ENCODE data around the gene RBBP7.

RBBP7 gene

DNA sequence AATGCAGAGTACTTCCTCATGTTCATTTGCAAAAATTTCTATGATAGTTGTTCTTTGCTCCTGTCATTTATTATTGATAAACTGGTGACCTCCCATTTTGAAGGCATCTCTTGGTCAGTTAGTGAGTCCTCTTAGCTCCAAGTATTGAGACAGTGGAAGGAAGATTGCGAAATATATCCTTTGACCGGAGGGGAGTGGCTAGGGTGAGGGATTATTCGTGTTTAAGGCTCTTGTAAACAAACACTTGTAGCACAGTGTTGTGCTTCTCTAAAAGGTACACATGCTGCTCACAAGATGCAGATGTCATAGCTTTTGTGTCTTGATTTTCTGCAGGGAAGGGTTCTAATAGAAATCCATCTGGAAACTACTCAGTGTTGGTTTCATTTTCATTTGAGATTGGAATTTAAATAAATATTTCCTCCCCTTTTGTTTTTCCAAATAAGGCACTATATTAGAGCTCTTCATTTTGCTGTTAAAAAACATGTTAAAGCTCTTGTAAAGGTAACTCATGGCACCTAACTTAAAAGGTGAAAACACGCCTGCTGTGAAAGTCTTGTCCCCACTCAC, 62.1 kb downstream of the RBBP7 start:
- TF ChIP-seq FOXP2 (optimal IDR thresholded peaks at IDR 0.05; ENCODE audit: borderline replicate concordance, extremely low read depth, extremely low read length, insufficient read depth), result no peak
- no peak for TF ChIP-seq TAF1 (IDR thresholded peaks at IDR 0.05; ENCODE audit: borderline replicate concordance, insufficient read depth, low read length)
- TF ChIP-seq SIN3A (IDR thresholded peaks at IDR 0.05; ENCODE audit: borderline replicate concordance, insufficient read depth, low read length), result no peak
- TF ChIP-seq REST (IDR thresholded peaks at IDR 0.05; ENCODE audit: insufficient read depth in 1 of 2, low read depth in 2 of 2, low read length in 2 of 2), result no peak
- no peak for TF ChIP-seq POLR2AphosphoS5 (IDR thresholded peaks at IDR 0.05; ENCODE audit: low read depth, low read length)

- TF ChIP-seq SIN3A (IDR thresholded peaks at IDR 0.05; ENCODE audit: borderline replicate concordance, insufficient read depth, low read length) (no peak), POLR2AphosphoS5 (IDR thresholded peaks at IDR 0.05; ENCODE audit: low read depth, low read length) (no peak), FOXP2 (optimal IDR thresholded peaks at IDR 0.05; ENCODE audit: borderline replicate concordance, extremely low read depth, extremely low read length, insufficient read depth) (no peak), REST (IDR thresholded peaks at IDR 0.05; ENCODE audit: insufficient read depth in 1 of 2, low read depth in 2 of 2, low read length in 2 of 2) (no peak), TAF1 (IDR thresholded peaks at IDR 0.05; ENCODE audit: borderline replicate concordance, insufficient read depth, low read length) (no peak)
Observed at GRCh38 chrX:16807548-16807947, 62.6 kb downstream of the RBBP7 start.

- no peak for TF ChIP-seq TAF1 (IDR thresholded peaks at IDR 0.05; ENCODE audit: borderline replicate concordance, insufficient read depth, low read length)
- no peak for TF ChIP-seq POLR2AphosphoS5 (IDR thresholded peaks at IDR 0.05; ENCODE audit: low read depth, low read length)
- no peak for TF ChIP-seq REST (IDR thresholded peaks at IDR 0.05; ENCODE audit: insufficient read depth in 1 of 2, low read depth in 2 of 2, low read length in 2 of 2)
- TF ChIP-seq FOXP2 (optimal IDR thresholded peaks at IDR 0.05; ENCODE audit: borderline replicate concordance, extremely low read depth, extremely low read length, insufficient read depth), result no peak
- no peak for TF ChIP-seq SIN3A (IDR thresholded peaks at IDR 0.05; ENCODE audit: borderline replicate concordance, insufficient read depth, low read length)
Observed at GRCh38 chrX:16804923-16805464, 65.2 kb downstream of the RBBP7 start.

GRCh38 chrX:16797841-16798240, 72.3 kb downstream of the RBBP7 start:
- TF ChIP-seq SIN3A (IDR thresholded peaks at IDR 0.05; ENCODE audit: borderline replicate concordance, insufficient read depth, low read length) (no peak), TAF1 (IDR thresholded peaks at IDR 0.05; ENCODE audit: borderline replicate concordance, insufficient read depth, low read length) (no peak), REST (IDR thresholded peaks at IDR 0.05; ENCODE audit: insufficient read depth in 1 of 2, low read depth in 2 of 2, low read length in 2 of 2) (no peak), FOXP2 (optimal IDR thresholded peaks at IDR 0.05; ENCODE audit: borderline replicate concordance, extremely low read depth, extremely low read length, insufficient read depth) (no peak), POLR2AphosphoS5 (IDR thresholded peaks at IDR 0.05; ENCODE audit: low read depth, low read length) (no peak)
